Smooth muscle cell (in vitro differentiated cells): Measurements from ENCODE around the gene SLC2A9. TPM values are rescaled to one million over a fixed set of nuclear protein-coding genes. Genes with fewer than 3 reads are reported as not detected.
A peak's percentile ranks its signal among the peaks of the same experiment; 100 is the strongest.

Source experiments
- DNase-seq: peaks from one replicate; lab custom pipeline; 2025; ENCODE audit not compliant: unreplicated experiment; lab: John Stamatoyannopoulos, UW
- H2AFZ ChIP-seq: fragments of 200-600 bp; sonication (generic); 2 replicates; pipeline ENCODE4 v1.6.0; 2016; ENCODE audit warnings: antibody characterized with exemption, low read depth, mild to moderate bottlenecking
- H3F3A ChIP-seq: fragments of 200-600 bp; sonication (generic); 2 replicates; pipeline ENCODE4 v1.6.0; 2017; ENCODE audit warnings: antibody characterized with exemption, low read depth
- H3K27ac ChIP-seq: fragments of 200-600 bp; sonication (generic); 2 replicates; pipeline ENCODE4 v1.5.1; 2016; ENCODE audit warnings: low read depth, mild to moderate bottlenecking
- H3K27me3 ChIP-seq: fragments of 200-600 bp; sonication (generic); 2 replicates; pipeline ENCODE4 v1.6.1; 2016; ENCODE audit warnings: low read depth, mild to moderate bottlenecking
- H3K36me3 ChIP-seq: fragments of 200-600 bp; sonication (generic); 2 replicates; pipeline ENCODE4 v1.5.1; 2016; ENCODE audit warnings: low read depth
- H3K4me1 ChIP-seq: fragments of 200-600 bp; sonication (generic); 2 replicates; pipeline ENCODE4 v1.5.1; 2016; ENCODE audit warnings: low read depth
- H3K4me2 ChIP-seq: fragments of 200-600 bp; sonication (generic); 2 replicates; pipeline ENCODE4 v1.6.0; 2016; ENCODE audit warnings: mild to moderate bottlenecking
- H3K4me3 ChIP-seq: fragments of 200-600 bp; sonication (generic); 2 replicates; pipeline ENCODE4 v1.5.1; 2016; ENCODE audit warnings: mild to moderate bottlenecking
- H3K79me2 ChIP-seq: fragments of 200-600 bp; sonication (generic); 2 replicates; pipeline ENCODE4 v1.6.0; 2016; ENCODE audit warnings: low read depth, mild to moderate bottlenecking
- H3K9ac ChIP-seq: fragments of 200-600 bp; sonication (generic); 2 replicates; pipeline ENCODE4 v1.6.0; 2016; ENCODE audit warnings: low read depth
- H3K9me3 ChIP-seq: fragments of 200-600 bp; sonication (generic); replicated peaks from 2 replicates; pipeline ENCODE4 v1.5.1; 2016; ENCODE audit warnings: low read depth
- H4K20me1 ChIP-seq: fragments of 200-600 bp; sonication (generic); 2 replicates; pipeline ENCODE4 v1.6.0; 2016; ENCODE audit warnings: low read depth
- WGBS: methylation state at CpG from one replicate; pipeline ENCODE4 v1.1.7; 2016; ENCODE audit warnings: low lambda C conversion rate; 5-methylcytosine and 5-hydroxymethylcytosine counted together
- polyA plus RNA-seq: library from polyadenylated mRNA; unstranded; fragments of >200 nt; fragmentation: Nextera tagmentation; extraction: Ambion mirVana; gene quantifications from 2 replicates; pipeline ENCODE4 v1.2.1, GENCODE V29; 2016
- total RNA-seq: library from RNA; depleted of rRNA; stranded (reverse); fragments of >200 nt; gene quantifications from 2 replicates; pipeline ENCODE4 v1.2.3, GENCODE V29; 2014
- TF ChIP-seq, protein P1 (sequence below): fragments of 200-600 bp; sonication (generic); IDR thresholded peaks from 2 replicates; pipeline ENCODE4 v1.5.1; 2017; ENCODE audit warnings: borderline replicate concordance, mild to moderate bottlenecking, antibody characterized with exemption; ENCODE audit not compliant: insufficient read depth, poor library complexity, severe bottlenecking

The SLC2A9 gene
- total and polyA plus RNA-seq, 2 experiments from 2014 or later, result 1.3 to 2.2 TPM

GRCh38 chr4:9880406-9881197 lies 140.7 kb downstream of the SLC2A9 start:
- H2AFZ ChIP-seq, result no peak overlapping the region
- peak overlapping the region; percentile 25 for H3K4me2 ChIP-seq
- WGBS, result 25% methylated on average over 6 of the region's 6 CpGs
- H3K9ac ChIP-seq, result no peak overlapping the region
- no peaks in the 10 kb centered on the region for H3K36me3 ChIP-seq
- no peak overlapping the region for H3K27ac ChIP-seq
- H3F3A ChIP-seq, result no peaks in the 10 kb centered on the region
- no peak overlapping the region for H3K4me3 ChIP-seq
- DNase-seq, result no peak
- peaks cover 28% of the 10 kb centered on the region for H3K27me3 ChIP-seq
- no peaks in the 10 kb centered on the region for H3K9me3 ChIP-seq
- TF ChIP-seq, protein P1, sequence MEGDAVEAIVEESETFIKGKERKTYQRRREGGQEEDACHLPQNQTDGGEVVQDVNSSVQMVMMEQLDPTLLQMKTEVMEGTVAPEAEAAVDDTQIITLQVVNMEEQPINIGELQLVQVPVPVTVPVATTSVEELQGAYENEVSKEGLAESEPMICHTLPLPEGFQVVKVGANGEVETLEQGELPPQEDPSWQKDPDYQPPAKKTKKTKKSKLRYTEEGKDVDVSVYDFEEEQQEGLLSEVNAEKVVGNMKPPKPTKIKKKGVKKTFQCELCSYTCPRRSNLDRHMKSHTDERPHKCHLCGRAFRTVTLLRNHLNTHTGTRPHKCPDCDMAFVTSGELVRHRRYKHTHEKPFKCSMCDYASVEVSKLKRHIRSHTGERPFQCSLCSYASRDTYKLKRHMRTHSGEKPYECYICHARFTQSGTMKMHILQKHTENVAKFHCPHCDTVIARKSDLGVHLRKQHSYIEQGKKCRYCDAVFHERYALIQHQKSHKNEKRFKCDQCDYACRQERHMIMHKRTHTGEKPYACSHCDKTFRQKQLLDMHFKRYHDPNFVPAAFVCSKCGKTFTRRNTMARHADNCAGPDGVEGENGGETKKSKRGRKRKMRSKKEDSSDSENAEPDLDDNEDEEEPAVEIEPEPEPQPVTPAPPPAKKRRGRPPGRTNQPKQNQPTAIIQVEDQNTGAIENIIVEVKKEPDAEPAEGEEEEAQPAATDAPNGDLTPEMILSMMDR, result no peak
- H3K4me1 ChIP-seq, result no peaks in the 10 kb centered on the region
- H4K20me1 ChIP-seq, result no peaks in the 10 kb centered on the region
- no peaks in the 10 kb centered on the region for H3K79me2 ChIP-seq

- no peak for DNase-seq
- H3K4me2 ChIP-seq, result no peak overlapping the region
- H3K9me3 ChIP-seq, result no peaks in the 10 kb centered on the region
- H2AFZ ChIP-seq, result no peak overlapping the region
- WGBS, result 71% methylated on average over 3 of the region's 3 CpGs
- no peaks in the 10 kb centered on the region for H3F3A ChIP-seq
- no peaks in the 10 kb centered on the region for H4K20me1 ChIP-seq
- no peaks in the 10 kb centered on the region for H3K79me2 ChIP-seq
- TF ChIP-seq, protein P1, result no peak
- no peaks in the 10 kb centered on the region for H3K4me1 ChIP-seq
- peaks cover 33% of the 10 kb centered on the region for H3K27me3 ChIP-seq
- H3K4me3 ChIP-seq, result no peak overlapping the region
- no peaks in the 10 kb centered on the region for H3K36me3 ChIP-seq
- no peak overlapping the region for H3K27ac ChIP-seq
- H3K9ac ChIP-seq, result no peak overlapping the region
Observed at GRCh38 chr4:9877123-9877522, 144.2 kb downstream of the SLC2A9 start.

GRCh38 chr4:9875516-9875915 lies 145.8 kb downstream of the SLC2A9 start:
- Histone ChIP-seq H3F3A (no peaks in the 10 kb centered on the region), H3K4me1 (no peaks in the 10 kb centered on the region), H3K9me3 (no peaks in the 10 kb centered on the region), H3K9ac (no peak overlapping the region), H4K20me1 (no peaks in the 10 kb centered on the region), H3K4me3 (no peak overlapping the region), H3K4me2 (no peak overlapping the region), H3K79me2 (no peaks in the 10 kb centered on the region), H3K27me3 (peaks cover 35% of the 10 kb centered on the region), H2AFZ (no peak overlapping the region), H3K36me3 (no peaks in the 10 kb centered on the region), H3K27ac (no peak overlapping the region)
- no peak for DNase-seq
- WGBS, result 95% methylated on average over 1 of the region's 1 CpG
- TF ChIP-seq, protein P1, result no peak

DNA sequence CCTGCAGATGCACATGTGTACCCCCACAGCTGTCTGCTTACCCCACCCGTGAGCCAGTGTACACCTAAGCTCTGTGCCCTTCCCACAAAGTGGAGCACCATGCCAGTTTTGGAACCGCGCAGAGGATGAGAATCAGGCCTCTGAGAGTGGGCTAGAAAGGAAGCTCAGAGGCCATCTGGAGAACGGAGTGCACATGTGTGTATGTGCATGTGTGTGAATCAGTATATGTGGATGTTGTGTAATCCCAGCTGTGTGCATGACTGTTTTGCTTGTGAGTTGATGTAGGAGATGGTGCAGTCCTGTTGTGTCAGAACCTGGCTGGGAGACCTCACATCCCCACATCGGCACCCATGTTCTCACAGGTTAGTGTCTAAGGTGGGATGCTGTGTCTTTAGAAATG lies 146.9 kb downstream of the SLC2A9 start:
- no peaks in the 10 kb centered on the region for H3K9me3 ChIP-seq
- no peaks in the 10 kb centered on the region for H3K4me1 ChIP-seq
- 93% methylated on average over 5 of the region's 5 CpGs for WGBS
- H4K20me1 ChIP-seq, result no peaks in the 10 kb centered on the region
- H3F3A ChIP-seq, result no peaks in the 10 kb centered on the region
- H3K36me3 ChIP-seq, result no peaks in the 10 kb centered on the region
- H3K27me3 ChIP-seq, result peaks cover 35% of the 10 kb centered on the region
- TF ChIP-seq, protein P1, result no peak
- H3K27ac ChIP-seq, result no peak overlapping the region
- H3K4me2 ChIP-seq, result no peak overlapping the region
- H3K79me2 ChIP-seq, result no peaks in the 10 kb centered on the region
- DNase-seq, result no peak
- no peak overlapping the region for H3K9ac ChIP-seq
- H3K4me3 ChIP-seq, result no peak overlapping the region
- no peak overlapping the region for H2AFZ ChIP-seq
